CD4-positive, alpha-beta T cell (primary cell): ENCODE data around the gene NHS. TPM values are rescaled to one million over a fixed set of nuclear protein-coding genes. Genes with fewer than 3 reads are reported as not detected.

ENCODE experiments used
- ATAC-seq: fragments of 200-7000 bp; cut with Tn5 transposase; one replicate; pipeline ENCODE4 v1.10.0; 2022; ENCODE audit warnings: mild to moderate bottlenecking; ENCODE audit not compliant: poor library complexity
- CTCF ChIA-PET: fragments of 350-600 bp; sonication (Branson Sonifier 250); formaldehyde crosslinking; loops from one replicate; lab custom pipeline; 2021; ENCODE audit warnings: antibody characterized with exemption, inconsistent platforms; lab: Charles Lee
- POLR2A ChIA-PET: fragments of 350-600 bp; sonication (Branson Sonifier 250); formaldehyde crosslinking; loops from one replicate; lab custom pipeline; 2021; ENCODE audit warnings: antibody characterized with exemption, inconsistent platforms; lab: Charles Lee
- DNase-seq, 14 experiments: peaks; one replicate each; pipeline ENCODE4 v3.0.0-alpha.2; 2013 to 2020; ENCODE audit warnings: mixed read lengths in 2 of 14
- H3K27ac ChIP-seq, 2 donors: one replicate each; pipeline versions ENCODE4 v1.5.1 to v1.7.0; 2013; ENCODE audit warnings: low read length in 2 of 2, low read depth in 1 of 2, mild to moderate bottlenecking in 1 of 2
- H3K27me3 ChIP-seq, 2 experiments: 1 replicate in 1 of 2; 2 replicates in 1 of 2; pipeline versions ENCODE4 v1.6.1 to v1.7.0; 2013; ENCODE audit warnings: low read length in 2 of 2, control low read depth in 1 of 2, mild to moderate bottlenecking in 1 of 2, moderate library complexity in 1 of 2; ENCODE audit not compliant: insufficient read depth in 2 of 2, control insufficient read depth in 1 of 2
- H3K36me3 ChIP-seq: one replicate; pipeline ENCODE4 v1.6.1; 2013; ENCODE audit warnings: low read length, control low read depth; ENCODE audit not compliant: insufficient read depth
- H3K4me1 ChIP-seq: one replicate; pipeline ENCODE4 v1.6.1; 2013; ENCODE audit warnings: low read length, control low read depth; ENCODE audit not compliant: insufficient read depth
- H3K4me3 ChIP-seq: one replicate; pipeline ENCODE4 v1.5.1; 2013; ENCODE audit warnings: mild to moderate bottlenecking, low read length, moderate library complexity
- H3K9me3 ChIP-seq, 2 experiments: 1 replicate in 1 of 2; 2 replicates in 1 of 2; pipeline versions ENCODE4 v1.6.1 to v1.7.0; 2013; ENCODE audit warnings: low read length in 2 of 2, mild to moderate bottlenecking in 2 of 2, control low read depth in 1 of 2, moderate library complexity in 1 of 2; ENCODE audit not compliant: control insufficient read depth in 1 of 2, insufficient read depth in 1 of 2
- H3K27ac Mint-ChIP-seq: one replicate; pipeline ENCODE4 v1.8.0; 2020; ENCODE audit warnings: mixed read lengths
- H3K27me3 Mint-ChIP-seq: one replicate; pipeline ENCODE4 v1.8.0; 2021; ENCODE audit warnings: mixed read lengths
- H3K36me3 Mint-ChIP-seq: one replicate; pipeline ENCODE4 v1.8.0; 2021; ENCODE audit warnings: low read depth, mixed read lengths
- H3K4me1 Mint-ChIP-seq: one replicate; pipeline ENCODE4 v1.8.0; 2021; ENCODE audit warnings: low read depth, mixed read lengths
- H3K4me3 Mint-ChIP-seq: one replicate; pipeline ENCODE4 v1.8.0; 2020; ENCODE audit warnings: mild to moderate bottlenecking, mixed read lengths
- H3K9me3 Mint-ChIP-seq: one replicate; pipeline ENCODE4 v1.8.0; 2020; ENCODE audit warnings: mixed read lengths
- intact Hi-C, 2 experiments: fragments of 100-400 bp; cut with DNase I in 1 of 2; cut with micrococcal nuclease in 1 of 2; formaldehyde crosslinking; loops; one replicate each; pipeline versions ENCODE4 v1.15.1 to v1.9.0; 2023 to 2025; cut with DNase I, micrococcal nuclease
- total RNA-seq, 174 experiments: library from RNA in 2 of 174; stranded (reverse) in 2 of 174; gene quantifications; one replicate each; pipeline ENCODE4 v1.2.3 and lab custom pipeline; 2021 to 2026
- TF ChIP-seq, protein P1 (sequence below): fragments of 200-600 bp; IDR thresholded peaks from one replicate; pipeline ENCODE4 v1.8.0; 2022; ENCODE audit warnings: antibody characterized with exemption, mild to moderate bottlenecking

Gene NHS
- total RNA-seq, 2 experiments from 2014 or later, result 0.36 to 0.53 TPM

DNA sequence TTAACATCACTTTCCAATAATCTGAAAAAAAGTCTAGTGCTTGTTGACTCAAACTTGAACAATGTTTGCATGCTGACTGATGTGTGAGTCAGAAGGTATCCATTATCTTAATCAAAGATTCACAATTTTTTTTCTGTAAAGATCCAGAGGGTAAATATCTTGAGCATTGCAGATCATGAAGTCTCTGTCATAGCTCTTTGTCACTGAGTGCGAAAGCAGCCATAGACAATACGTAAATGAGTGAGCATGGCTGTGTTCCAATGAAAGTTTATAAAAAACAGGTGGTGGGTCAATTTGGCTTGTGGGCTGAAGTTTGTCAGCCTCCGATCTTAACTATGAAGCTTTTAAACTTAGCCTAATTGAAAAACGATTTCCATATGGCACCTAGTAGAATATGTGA, 37.7 kb downstream of the NHS start:
- intact Hi-C loops, result no loop called here
- no peak overlapping the region for H3K4me3 ChIP-seq
- Mint-ChIP-seq H3K27ac (no peak overlapping the region), H3K4me3 (no peak overlapping the region), H3K27me3 (peaks cover 13% of the 10 kb centered on the region), H3K4me1 (no peaks in the 10 kb centered on the region), H3K9me3 (no peaks in the 10 kb centered on the region), H3K36me3 (no peaks in the 10 kb centered on the region)
- no peaks in the 10 kb centered on the region for H3K4me1 ChIP-seq
- ATAC-seq (no peak), DNase-seq (no peak)
- no peaks in the 10 kb centered on the region for H3K27me3 ChIP-seq
- POLR2A ChIA-PET, result no interaction called here
- TF ChIP-seq, protein P1, sequence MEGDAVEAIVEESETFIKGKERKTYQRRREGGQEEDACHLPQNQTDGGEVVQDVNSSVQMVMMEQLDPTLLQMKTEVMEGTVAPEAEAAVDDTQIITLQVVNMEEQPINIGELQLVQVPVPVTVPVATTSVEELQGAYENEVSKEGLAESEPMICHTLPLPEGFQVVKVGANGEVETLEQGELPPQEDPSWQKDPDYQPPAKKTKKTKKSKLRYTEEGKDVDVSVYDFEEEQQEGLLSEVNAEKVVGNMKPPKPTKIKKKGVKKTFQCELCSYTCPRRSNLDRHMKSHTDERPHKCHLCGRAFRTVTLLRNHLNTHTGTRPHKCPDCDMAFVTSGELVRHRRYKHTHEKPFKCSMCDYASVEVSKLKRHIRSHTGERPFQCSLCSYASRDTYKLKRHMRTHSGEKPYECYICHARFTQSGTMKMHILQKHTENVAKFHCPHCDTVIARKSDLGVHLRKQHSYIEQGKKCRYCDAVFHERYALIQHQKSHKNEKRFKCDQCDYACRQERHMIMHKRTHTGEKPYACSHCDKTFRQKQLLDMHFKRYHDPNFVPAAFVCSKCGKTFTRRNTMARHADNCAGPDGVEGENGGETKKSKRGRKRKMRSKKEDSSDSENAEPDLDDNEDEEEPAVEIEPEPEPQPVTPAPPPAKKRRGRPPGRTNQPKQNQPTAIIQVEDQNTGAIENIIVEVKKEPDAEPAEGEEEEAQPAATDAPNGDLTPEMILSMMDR, result no peak
- H3K27ac ChIP-seq, result no peak overlapping the region
- H3K9me3 ChIP-seq, result no peaks in the 10 kb centered on the region
- CTCF ChIA-PET, result no interaction called here
- no peaks in the 10 kb centered on the region for H3K36me3 ChIP-seq

DNA sequence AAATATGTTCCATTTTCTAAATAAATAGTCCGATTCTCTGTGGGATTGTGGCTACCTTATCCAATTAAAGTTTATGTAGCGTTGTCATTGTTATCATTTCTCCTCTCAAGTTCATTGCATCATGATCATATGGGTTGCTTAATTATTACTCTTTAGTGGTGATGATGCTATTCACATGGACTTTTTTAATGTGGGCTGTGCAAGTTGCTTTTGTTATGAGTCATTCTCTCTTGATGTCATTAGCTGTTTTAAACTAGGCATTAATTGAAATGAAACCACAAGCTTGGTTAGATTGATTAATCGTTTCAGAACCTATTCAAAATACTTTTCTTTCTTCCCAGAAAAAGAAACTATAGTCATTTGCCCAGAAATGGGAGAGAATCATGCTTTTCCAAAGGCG, 38.2 kb downstream of the NHS start:
- peaks cover 13% of the 10 kb centered on the region for H3K27me3 Mint-ChIP-seq
- no peak for DNase-seq
- no peak overlapping the region for H3K4me3 Mint-ChIP-seq
- ATAC-seq, result no peak
- Histone ChIP-seq H3K4me3 (no peak overlapping the region), H3K27ac (no peak overlapping the region), H3K36me3 (no peaks in the 10 kb centered on the region), H3K27me3 (no peaks in the 10 kb centered on the region), H3K9me3 (no peaks in the 10 kb centered on the region), H3K4me1 (no peaks in the 10 kb centered on the region)
- H3K9me3 Mint-ChIP-seq, result no peaks in the 10 kb centered on the region
- H3K4me1 Mint-ChIP-seq, result no peaks in the 10 kb centered on the region
- no peak overlapping the region for H3K27ac Mint-ChIP-seq
- ChIA-PET POLR2A (no interaction called here), CTCF (no interaction called here)
- intact Hi-C loops, result no loop called here
- no peaks in the 10 kb centered on the region for H3K36me3 Mint-ChIP-seq
- TF ChIP-seq, protein P1, result no peak

DNA sequence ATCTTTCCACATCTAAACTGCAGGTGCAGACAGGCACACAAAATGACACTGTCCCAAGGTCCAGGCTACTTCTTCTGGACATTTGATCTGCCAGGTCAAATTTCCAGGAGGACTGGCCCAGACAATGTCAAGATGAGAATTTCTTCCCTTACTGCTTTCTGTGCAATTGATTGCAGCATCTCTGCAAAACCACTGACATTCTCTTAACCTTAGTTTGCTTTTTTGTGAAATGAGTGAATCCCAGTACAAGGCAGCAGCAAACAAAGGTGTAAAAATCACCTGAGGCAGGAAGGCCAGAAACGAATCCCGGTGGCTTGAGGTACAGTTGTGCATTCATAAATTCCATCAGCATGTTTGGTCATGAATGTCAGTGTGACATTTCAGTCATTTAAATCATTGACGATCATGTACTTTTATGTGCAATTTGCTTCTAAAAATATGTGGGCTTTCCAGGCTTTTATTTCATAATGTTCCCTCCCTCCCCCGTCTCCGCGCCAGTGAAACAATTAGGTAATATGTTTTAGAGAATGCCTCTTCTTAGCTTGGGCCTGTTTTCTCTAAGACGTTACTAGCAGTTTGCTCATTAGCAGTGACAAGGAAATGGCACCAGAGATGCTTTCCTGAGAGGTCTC, 39.1 kb downstream of the NHS start:
- H3K4me1 ChIP-seq, result no peaks in the 10 kb centered on the region
- intact Hi-C loops, result no loop called here
- no peaks in the 10 kb centered on the region for H3K4me1 Mint-ChIP-seq

More for the DNA sequence above, 39.1 kb downstream of the NHS start:
- no peaks in the 10 kb centered on the region for H3K36me3 ChIP-seq
- no peak for DNase-seq
- ChIA-PET CTCF (no interaction called here), POLR2A (no interaction called here)
- no peak overlapping the region for H3K4me3 Mint-ChIP-seq
- no peak for ATAC-seq
- H3K27me3 ChIP-seq, result no peaks in the 10 kb centered on the region
- H3K36me3 Mint-ChIP-seq, result no peaks in the 10 kb centered on the region
- TF ChIP-seq, protein P1, result no peak
- H3K27ac Mint-ChIP-seq, result no peak overlapping the region
- no peaks in the 10 kb centered on the region for H3K9me3 Mint-ChIP-seq
- no peak overlapping the region for H3K27ac ChIP-seq
- H3K4me3 ChIP-seq, result no peak overlapping the region
- H3K27me3 Mint-ChIP-seq, result peaks cover 13% of the 10 kb centered on the region
- no peaks in the 10 kb centered on the region for H3K9me3 ChIP-seq
